HepG2 (cell line): ENCODE data around the gene FAM162A. TPM values are rescaled to one million over a fixed set of nuclear protein-coding genes. Genes with fewer than 3 reads are reported as not detected.

Experiments
- ASH2L ChIP-seq: fragments of 300-600, 200-600 bp; sonication (generic); IDR thresholded peaks from 2 replicates; pipeline ENCODE4 v1.7.0; 2017; ENCODE audit warnings: low read depth, mild to moderate bottlenecking, moderate library complexity, mixed read lengths, low read length; ENCODE audit not compliant: insufficient read length
- ATF6 ChIP-seq: sonication (generic); formaldehyde crosslinking; conservative IDR thresholded peaks from 2 replicates; pipeline ENCODE4 v1.4.0; 2020; ENCODE audit warnings: missing genetic modification reagents
- ETV6 ChIP-seq: sonication (generic); formaldehyde crosslinking; conservative IDR thresholded peaks from 2 replicates; pipeline ENCODE4 v1.4.0; 2020; ENCODE audit warnings: missing genetic modification reagents
- HNF4A ChIP-seq: sonication (generic); formaldehyde crosslinking; IDR thresholded peaks from 2 replicates; pipeline ENCODE4 v1.4.0; 2020; ENCODE audit warnings: missing genetic modification reagents
- MED1 ChIP-seq: sonication (generic); formaldehyde crosslinking; IDR thresholded peaks from 2 replicates; pipeline ENCODE4 v1.4.0; 2020; ENCODE audit warnings: missing genetic modification reagents
- MIER2 ChIP-seq: IDR thresholded peaks from 2 replicates; pipeline ENCODE4 v1.6.1; 2016; ENCODE audit warnings: missing biosample characterization, missing genetic modification reagents
- RNF2 ChIP-seq: fragments of 450-650 bp; conservative IDR thresholded peaks from 2 replicates; pipeline ENCODE4 v1.6.1; 2016; ENCODE audit warnings: low read depth
- ZBTB40 ChIP-seq, 2 experiments: fragments of 450-650 bp in 1 of 2; sonication (generic) in 1 of 2; formaldehyde crosslinking in 1 of 2; IDR thresholded peaks; 2 replicates each; pipeline versions ENCODE4 v1.6.1 to v1.8.0; 2016 to 2022; ENCODE audit warnings: antibody characterized with exemption in 1 of 2, mild to moderate bottlenecking in 1 of 2, missing genetic modification reagents in 1 of 2
- ZFP91 ChIP-seq: sonication (generic); formaldehyde crosslinking; IDR thresholded peaks from 2 replicates; pipeline ENCODE4 v1.9.0; 2022; ENCODE audit warnings: missing genetic modification reagents, mild to moderate bottlenecking, borderline replicate concordance
- ZNF484 ChIP-seq: sonication (generic); formaldehyde crosslinking; IDR thresholded peaks from 2 replicates; pipeline ENCODE4 v1.5.1; 2020; ENCODE audit warnings: mild to moderate bottlenecking, low read depth, missing genetic modification reagents, borderline replicate concordance
- polyA plus RNA-seq, 8 experiments: library from polyadenylated mRNA; depleted of rRNA in 3 of 8; stranded (reverse) in 7 of 8; unstranded in 1 of 8; fragments of >200 nt; fragmentation: Illumina TruSeq in 4 of 8; extraction: Trizol in 4 of 8; gene quantifications; 2 replicates each; pipeline versions ENCODE4 v1.2.1 to v1.2.3, GENCODE V29; 2011 to 2016; ENCODE audit warnings: low read depth in 4 of 8, missing spikeins in 1 of 8, mixed read lengths in 1 of 8; ENCODE audit not compliant: insufficient read depth in 1 of 8
- total RNA-seq, 5 experiments: library from RNA; depleted of rRNA; stranded (reverse); fragments of >200 nt; fragmentation: Illumina TruSeq; extraction: Trizol; gene quantifications; 2 replicates each; pipeline ENCODE4 v1.2.3, GENCODE V29; 2016; ENCODE audit warnings: low read depth in 1 of 5
- TF ChIP-seq, protein P1 (sequence below): sonication (generic); formaldehyde crosslinking; IDR thresholded peaks from 2 replicates; pipeline ENCODE4 v1.4.0; 2020; ENCODE audit warnings: missing genetic modification reagents, borderline replicate concordance

The FAM162A gene
- total and polyA plus RNA-seq, 2 of the 13 experiments (the other 11 are each of a cell fraction or from before 2014, with no cell fraction given) = 115 to 155 TPM

DNA sequence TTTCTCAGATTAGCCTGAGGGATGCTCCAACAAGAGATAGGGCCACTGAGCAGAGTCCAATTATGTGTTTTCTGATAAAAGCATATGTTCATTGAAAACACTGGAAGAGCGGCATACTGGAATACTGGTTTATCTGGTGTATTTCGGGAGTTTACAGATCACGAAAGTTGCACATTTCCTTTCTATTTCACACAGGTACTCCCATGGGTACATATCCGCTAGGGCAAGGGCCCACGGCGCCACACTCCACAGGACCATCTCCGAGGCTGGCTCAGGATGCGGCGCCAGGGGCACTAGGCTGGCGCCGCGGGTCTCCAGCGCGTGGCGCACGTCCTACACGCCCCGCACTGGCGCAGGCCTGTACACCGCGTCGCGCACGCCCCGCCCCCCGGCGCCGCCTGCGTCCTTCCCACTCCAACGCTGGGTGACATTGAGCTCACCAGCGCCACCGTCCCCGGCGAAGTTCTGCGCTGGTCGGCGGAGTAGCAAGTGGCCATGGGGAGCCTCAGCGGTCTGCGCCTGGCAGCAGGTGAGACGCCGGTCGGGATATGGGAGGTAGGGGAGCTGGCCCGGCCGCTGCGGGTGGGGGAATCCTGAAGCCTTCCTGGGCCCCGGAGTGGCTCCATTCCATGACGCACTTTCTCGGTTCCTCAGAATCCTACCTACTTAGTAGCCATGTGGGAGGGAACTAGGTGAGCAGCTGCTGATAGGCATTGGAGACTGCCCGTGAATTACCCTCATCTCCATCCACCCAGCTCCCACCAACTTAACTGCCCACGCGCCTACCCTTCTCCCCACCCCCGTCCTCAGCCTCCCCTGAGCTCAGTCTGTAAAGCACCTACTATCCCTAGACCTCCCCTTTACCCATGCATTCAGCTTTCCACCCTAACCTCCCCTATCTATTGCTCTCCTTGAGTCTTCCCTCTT is at the start of gene FAM162A (continued):
- no peak for TF ChIP-seq ZBTB40 (IDR thresholded peaks at IDR 0.05)
- TF ChIP-seq ZBTB40 (CRISPR knock-in tag; IDR thresholded peaks at IDR 0.05) = peak; percentile 72; the same call in 1 of the 2 replicates
- TF ChIP-seq ASH2L = peak; percentile 22
- TF ChIP-seq HNF4A (CRISPR knock-in tag) = peak; percentile 58
- TF ChIP-seq MIER2 (CRISPR knock-in tag) = 0 out of 2 replicates have a peak, but pooled peaks have one; percentile 65
- peak; percentile 94 for TF ChIP-seq ZFP91 (CRISPR knock-in tag)
- peak; percentile 92 for TF ChIP-seq MED1
- TF ChIP-seq ZNF484 (CRISPR knock-in tag) = no peak
- TF ChIP-seq, protein P1, sequence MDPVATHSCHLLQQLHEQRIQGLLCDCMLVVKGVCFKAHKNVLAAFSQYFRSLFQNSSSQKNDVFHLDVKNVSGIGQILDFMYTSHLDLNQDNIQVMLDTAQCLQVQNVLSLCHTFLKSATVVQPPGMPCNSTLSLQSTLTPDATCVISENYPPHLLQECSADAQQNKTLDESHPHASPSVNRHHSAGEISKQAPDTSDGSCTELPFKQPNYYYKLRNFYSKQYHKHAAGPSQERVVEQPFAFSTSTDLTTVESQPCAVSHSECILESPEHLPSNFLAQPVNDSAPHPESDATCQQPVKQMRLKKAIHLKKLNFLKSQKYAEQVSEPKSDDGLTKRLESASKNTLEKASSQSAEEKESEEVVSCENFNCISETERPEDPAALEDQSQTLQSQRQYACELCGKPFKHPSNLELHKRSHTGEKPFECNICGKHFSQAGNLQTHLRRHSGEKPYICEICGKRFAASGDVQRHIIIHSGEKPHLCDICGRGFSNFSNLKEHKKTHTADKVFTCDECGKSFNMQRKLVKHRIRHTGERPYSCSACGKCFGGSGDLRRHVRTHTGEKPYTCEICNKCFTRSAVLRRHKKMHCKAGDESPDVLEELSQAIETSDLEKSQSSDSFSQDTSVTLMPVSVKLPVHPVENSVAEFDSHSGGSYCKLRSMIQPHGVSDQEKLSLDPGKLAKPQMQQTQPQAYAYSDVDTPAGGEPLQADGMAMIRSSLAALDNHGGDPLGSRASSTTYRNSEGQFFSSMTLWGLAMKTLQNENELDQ (CRISPR knock-in tag) = no peak
- 0 out of 2 replicates have a peak, but pooled peaks have one; percentile 51 for TF ChIP-seq RNF2
- no peak for TF ChIP-seq ATF6 (CRISPR knock-in tag)
- peak; percentile 86; the same call in 1 of the 2 replicates for TF ChIP-seq ETV6
